HG03342 (cell line): Measurements from ENCODE around the gene RNF227.

Experiments
- ATAC-seq: cut with Tn5 transposase; IDR thresholded peaks from one replicate; pipeline ENCODE4 v1.9.1; 2021; ENCODE audit warnings: mild to moderate bottlenecking, moderate library complexity; ENCODE audit not compliant: unreplicated experiment

The RNF227 gene

DNA sequence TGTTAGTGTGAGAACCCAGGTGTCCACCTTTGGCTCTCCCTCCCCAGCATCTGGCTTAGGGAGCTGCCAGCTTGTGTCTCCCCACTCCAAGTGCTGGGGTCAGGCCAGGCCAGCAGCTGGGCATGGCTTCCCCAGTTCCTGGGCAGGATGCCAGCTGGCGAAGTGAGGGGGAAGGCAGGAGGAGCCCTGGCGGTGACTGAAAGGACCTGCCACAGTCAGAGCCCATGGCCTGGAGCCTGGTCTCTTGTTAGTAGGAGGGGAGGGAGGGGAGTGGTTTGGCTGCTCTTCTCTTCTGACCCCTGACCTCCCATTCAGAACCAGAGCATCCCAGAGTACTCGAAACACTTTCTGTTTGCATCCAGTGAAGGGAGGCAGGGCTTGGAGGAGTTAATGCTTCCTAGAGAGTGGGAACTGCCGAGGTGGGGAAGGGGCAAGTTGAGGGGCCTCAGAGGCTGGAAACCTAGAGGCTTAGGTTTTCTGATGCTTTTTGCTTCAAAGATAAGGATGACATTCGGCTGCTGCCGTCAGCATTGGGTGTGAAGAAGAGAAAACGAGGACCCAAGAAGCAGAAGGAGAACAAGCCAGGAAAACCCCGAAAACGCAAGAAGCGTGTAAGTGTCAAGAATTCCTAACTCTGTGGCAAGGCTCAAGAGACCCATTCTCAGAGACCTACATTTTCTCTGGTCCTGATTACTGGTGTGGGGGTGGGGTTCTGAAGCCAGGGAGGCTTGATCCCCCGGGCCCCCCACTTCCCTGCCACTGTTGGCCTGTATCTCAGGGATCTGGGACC is 26.7 kb downstream of the RNF227 start:
- ATAC-seq: no peak

DNA sequence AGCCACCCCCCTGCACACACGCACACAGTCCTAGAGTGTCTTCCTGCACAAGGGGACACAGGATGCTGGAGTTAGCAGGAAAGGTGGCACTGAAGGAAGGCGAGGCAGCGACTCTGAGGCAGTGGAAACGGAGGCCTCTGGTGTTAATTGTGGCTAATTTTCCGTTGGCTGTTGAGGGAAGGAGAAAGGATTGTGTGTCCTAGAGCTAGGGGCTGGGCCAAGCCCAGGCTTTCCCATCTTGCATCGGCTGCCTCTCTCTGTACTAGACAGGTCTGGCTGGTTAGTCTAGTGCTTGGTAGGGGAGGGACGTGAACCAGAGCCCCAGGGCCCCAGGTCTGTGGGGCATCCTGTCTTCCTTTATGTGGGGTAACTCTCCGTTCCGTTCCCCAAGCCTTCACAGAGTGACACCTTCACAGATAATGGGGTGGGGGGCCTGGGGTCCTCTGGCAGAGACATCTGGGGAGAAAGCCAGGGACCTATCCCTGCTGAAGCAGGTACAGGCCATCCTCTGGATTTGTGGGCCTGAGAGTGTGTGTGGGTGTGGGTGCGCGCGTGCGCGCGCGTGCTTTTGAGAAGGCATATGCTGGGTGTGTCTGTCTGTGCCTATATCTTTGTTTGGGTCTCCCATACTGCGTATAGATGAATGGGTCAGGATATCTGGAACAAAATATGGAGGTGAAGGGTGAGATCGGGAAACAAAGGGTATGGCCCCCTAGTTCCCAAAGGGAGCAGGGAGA is 27.7 kb downstream of the RNF227 start, which contains the start of gene CHD3:
Gene CHD3, plus strand, starts transcription at position 606 of the 737 bp plus-strand sequence. CDS start 212 bp downstream, outside the sequence.
- no peak for ATAC-seq

DNA sequence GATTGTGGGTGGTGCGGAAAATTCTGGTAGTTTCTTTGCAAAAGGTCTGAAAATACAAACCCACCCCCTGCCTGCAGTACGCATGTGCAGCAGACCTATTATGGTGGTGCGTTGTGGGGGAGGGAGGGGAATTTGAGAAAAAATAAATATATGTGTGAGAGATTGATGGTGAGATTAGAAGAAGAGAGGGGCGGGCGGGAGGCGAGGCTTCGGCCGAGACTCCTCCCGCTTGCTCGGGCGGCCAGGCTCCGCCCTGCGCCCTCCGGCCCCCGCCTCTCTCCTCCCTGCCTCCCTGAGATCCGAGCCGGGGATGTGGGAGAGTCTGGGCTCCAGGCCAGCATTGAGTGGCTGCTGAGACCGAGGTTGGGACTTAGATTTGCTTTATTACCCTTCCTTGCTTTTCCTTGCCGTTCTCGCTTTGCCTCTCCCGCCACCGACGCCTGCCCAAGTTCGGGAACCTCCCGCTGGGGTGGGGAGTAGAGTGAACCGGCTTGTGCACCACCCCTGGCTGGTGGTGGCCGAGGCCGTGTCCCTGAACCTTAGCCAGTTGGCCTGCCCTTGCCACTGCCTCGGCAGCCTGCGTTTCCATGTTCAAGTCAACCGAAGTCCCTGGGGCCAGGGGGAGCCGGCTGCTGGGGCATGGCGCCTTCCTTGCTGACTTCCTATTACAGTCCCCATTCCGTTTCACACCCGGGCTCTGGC is 28.5 kb downstream of the RNF227 start:
- ATAC-seq: peak; percentile 46

DNA sequence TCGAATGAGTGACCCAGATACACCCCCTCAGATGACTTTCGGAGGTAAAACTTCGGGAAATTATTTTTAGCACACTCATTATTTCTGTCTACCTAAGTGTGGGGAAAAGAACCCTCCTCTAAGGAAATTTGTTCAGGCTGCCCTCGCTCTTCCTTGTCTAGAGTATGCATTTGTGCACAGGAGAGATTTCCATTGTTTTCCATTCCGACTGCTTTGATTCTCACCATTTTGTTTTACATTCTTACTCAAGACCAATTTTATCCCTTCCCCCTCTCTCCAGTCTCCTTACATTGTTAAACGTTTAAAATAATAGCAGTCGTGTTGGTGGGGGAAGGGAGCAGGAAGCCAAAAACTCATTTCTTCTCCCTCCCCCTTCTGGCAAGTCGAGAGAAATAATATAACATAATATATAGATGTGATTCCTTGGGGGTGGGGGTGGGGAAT is 29.0 kb downstream of the RNF227 start:
- ATAC-seq: no peak

DNA sequence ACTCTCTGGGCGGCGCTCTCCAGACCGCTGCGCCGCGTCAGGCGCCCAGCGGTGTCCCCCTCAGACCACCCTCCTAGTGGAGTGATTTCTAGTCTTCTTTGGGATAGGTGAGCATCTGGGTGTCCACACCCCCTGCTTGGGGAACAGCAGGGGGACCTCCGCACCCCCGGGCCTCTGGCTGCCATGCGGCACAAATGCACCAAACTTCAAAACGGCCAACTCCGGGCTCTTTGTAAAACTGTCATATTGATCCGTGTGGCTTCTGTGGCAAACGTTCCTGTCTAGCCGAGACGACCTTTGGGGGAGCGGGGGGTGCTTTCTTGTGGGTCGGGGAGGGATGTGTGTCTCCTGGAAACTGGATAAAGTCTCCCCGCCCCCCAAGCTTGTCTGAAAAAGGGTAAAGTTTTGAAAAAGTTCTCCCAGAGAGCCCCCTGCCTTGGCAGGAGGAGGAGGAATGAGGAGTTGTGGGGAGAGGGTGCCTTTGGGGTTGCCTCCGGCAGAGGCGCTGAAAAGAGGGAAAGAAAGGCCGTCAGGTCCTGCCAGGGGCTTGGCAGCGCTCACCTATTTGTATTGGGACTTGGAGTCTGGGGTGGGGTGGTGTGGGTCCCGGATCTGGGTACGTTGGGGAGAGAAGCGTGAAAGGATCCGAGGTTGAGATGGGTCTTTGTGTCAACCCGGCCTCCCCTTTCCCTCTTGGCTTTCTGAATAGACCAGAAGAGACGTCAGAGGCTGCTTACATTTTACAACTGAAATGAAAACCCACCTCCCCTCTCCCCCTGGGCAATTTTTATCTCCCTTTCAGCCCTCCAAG is 29.7 kb downstream of the RNF227 start:
- no peak for ATAC-seq

DNA sequence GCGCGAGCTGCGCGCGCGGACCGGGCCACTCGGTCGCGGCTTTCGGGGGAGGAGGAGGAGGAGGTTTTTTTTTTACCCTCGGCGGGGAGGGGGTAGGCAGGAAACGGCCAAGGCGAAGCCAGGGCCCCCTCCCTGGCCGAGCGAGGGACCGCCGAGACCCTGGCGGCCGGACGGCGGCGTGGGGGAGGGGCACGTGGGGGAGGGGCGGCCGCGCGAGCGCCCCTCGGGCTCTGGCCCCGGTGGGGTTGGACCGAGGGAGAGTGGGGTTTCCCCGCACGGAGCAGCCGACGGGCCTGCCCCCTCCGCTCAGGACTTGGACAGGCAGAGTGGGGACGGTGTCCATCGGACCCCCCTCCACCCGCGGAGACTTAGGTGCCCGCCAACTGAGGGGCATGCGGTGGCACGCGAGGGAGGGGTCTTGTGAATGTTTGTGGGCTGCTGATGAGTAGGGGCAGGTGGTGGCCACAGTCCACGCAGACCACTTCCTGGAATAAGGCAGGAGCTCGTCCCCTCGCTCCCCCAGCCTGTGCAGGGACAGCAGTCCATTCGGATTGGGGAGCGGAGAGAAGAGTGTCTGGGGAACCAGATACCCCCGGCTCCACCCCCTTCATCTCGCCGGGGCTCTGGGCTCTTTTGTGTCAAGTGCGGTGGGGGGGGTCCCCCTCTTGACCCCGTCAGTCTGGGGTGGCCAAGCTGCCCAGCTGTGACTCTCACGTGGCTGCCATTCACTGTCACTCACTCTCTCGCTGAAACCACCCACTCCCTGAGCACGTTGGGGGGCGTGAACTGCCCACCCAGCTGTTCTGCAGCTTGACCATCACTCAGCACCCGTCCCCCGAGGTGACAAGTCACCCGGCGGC is 30.5 kb downstream of the RNF227 start:
- ATAC-seq: no peak

DNA sequence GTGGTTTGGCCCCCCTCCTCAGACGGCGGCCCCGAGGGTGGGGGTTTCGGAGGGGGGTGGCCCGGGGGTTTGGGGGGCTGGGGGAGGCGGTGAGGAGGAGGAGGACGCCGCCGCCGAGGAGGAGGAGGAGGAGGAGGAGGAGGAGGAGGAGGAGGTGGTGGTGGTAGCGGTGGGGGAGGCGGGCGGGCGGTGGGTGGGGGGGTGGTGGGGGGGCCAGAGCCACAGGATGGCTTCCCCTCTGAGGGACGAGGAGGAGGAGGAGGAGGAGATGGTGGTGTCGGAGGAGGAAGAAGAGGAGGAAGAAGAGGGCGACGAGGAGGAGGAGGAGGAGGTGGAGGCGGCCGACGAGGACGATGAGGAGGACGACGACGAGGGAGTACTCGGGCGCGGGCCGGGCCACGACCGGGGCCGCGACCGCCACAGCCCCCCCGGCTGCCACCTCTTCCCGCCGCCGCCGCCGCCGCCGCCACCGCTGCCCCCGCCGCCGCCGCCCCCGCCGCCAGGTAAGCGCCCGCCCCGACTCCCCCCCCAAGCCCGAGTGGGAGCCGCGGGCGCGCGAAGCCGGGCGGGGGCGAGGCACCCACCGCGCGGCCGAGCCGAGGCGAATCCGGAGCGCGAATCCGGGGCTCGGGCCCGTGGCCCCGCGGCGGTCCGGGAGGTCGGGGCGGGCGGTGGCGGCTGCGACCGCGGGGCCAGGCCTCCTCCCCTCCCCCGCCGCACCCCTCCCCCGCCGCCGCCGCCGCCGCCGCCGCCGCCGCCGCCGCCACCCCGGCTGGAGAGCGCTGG is 31.3 kb downstream of the RNF227 start:
- no peak for ATAC-seq

DNA sequence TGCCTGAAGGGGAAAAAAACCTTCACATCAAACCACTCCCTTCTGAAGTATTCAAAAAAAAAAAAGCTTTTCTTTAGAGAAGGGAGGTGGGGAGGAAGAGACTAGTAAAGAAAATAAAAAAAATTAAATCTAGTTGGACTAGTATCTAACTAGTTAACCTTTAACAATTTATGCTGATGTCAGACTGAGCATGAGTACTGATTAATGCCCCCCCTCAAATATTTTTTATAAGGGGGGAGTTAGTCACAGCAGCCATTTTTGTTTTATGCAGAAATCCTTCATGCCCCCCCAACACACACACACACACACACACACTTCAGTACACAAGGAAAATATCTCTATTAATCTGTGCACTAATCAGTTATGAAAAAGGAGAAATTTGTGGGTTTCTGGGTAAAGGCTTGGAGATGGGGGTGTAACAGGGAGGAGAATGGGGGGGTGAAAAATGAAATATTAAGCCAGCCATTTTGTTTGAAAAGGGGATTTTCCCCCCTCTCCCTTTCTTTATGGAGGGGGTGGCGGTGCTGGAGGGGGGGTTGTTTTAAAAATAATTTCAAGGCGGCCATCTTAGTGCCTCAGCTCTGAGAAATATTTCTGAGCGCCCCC is 32.2 kb downstream of the RNF227 start:
- no peak for ATAC-seq

DNA sequence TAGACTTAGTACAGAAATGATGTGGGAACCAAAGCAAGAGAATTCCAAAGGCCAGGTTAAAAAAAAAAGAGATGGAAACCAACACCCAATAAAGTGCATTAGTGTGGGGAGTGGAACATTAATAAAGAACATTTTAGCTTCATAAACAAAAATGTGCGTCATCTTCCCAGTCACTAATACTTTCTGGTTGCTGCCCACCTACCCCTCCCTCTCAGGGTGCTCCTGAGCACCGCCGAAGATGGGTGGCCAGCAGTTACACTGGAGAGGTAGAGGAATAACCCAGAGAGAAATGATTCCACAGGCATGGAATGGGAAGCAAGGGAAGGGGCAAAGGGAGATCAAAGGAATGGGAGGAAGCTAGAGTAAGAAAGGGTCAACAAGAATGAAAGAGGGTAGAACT is 33.5 kb downstream of the RNF227 start:
- no peak for ATAC-seq

DNA sequence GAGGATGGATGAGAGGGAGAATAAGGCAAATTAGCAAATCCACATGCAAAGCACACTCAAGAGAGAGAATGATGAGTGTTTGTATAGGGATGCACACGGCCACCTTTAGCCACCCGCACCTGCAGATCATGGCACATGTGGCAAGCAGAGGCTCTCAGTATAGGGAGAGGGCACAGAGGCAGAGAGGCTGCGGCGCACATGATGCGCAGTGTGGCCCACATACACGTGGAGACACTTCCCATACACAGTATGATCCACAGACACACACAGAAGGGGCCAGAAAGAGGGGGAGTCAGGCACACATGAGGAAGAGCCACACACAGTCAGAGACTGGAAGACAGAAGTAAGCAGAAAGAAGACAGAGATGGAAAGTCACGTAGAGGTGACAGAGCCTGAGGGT is 34.0 kb downstream of the RNF227 start:
- no peak for ATAC-seq

DNA sequence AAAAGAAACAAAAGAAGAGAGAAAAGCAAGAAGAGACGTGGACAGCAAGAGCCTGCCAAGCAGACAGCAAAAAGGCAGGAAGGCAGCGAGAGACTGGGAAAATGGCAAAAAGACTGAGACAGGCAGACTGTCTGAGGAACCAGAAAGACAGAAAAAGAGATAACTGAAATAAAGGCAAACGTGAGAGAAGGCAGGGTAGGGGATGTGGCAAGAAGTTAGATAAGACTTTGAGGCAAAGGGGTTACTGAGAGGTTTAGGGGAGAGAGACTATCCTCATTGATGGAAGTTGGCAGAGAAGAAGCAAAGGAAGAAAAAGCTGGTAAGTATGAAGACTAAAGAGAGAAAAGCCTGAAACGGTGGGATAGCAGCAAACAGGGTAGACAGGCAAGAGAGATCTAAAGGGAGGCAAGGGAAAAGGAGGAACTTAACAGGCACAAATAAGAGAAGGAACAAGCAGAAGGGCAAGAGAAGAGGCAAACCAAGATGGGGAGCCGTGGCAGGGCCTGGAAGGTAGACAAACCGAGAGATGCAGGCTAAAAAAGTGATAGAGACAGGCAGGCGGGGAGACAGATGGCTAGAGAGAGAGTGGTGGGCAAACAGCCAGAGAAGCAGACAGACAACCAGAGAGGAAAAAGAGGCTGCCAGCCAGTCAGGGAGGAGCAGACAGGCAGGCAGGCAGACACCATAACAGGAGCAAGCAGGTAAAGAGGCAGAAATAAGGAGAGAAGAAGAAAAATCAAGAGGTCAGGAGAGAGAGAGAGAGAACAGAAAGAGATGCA is 34.6 kb downstream of the RNF227 start:
- ATAC-seq: no peak

DNA sequence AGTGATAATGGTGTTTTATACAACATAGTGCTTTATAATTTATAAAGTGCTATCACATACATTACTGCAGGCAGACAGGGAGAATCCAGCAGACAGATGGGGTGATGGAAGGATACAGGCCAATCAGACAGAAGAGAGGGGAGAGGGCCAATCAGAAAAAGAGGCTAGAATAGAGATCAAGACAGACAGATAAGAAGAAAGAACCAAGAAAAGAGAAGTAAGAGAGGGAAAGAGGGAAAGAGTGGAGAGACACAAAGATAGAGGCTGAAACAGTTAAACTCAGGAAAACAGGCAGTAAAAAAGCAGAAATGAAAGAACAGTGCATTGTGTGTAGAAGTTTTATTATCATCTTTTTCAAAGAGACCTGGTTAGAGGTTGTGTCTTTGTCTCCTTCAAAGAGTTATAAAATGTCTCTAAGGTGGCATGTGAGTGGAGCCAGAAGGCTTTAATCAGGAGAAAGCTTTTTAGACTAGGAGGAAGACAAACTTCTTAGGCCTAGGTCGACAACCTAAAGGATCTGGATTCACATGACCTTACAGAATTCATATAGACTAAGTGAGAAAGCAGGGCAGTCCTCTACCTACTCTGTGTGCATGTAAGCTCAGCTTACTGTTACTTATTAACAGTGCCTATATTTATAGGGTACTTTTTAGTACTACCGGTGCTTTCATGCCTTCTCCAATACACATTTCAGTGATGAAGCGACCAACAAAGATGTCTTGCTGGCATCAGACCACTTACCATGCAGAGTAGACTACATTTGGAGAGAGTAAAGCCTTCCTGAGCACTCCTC is 35.8 kb downstream of the RNF227 start:
- no peak for ATAC-seq

DNA sequence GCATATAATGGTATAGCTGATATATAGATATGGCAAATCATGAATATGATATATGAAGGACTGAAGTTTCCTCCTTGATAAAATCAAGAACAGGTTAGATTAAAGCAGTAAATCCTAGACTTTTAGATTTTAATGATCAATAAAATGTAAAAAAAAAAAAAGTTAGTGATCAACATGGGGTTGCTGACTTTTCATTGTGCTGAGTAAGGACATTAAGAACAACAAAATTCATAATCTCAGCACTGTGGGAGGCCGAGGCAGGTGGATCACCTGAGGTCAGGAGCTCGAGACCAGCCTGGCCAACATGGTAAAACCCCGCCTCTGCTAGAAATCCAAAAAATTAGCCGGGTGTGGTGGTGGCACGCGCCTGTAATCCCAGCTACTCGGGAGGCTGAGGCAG is 37.9 kb downstream of the RNF227 start:
- ATAC-seq: no peak

DNA sequence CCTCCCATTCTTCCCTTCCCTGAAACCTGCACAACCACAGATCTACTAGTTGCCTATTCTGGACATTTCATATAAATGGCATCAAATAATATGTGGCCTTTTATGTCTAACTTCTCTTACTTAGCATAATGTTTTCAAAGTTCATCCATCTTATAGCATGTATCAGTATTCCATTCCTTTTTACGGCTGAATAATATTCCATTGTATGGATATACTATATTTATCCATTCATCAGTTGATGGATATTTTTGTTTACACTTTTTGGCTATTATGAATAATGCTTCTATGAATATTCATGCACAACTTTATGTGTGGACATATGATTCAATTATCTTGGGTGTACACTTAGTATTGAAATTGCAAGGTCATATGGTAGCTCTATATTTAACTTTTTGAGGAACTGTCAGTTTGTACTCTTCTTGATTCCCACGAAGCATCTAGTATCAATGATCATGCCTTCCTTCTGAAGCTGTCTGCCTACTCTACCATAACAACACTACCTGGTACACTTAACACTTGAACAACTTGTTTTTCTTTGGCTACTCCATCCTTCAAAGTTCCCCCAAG is 40.2 kb downstream of the RNF227 start:
- ATAC-seq: no peak

DNA sequence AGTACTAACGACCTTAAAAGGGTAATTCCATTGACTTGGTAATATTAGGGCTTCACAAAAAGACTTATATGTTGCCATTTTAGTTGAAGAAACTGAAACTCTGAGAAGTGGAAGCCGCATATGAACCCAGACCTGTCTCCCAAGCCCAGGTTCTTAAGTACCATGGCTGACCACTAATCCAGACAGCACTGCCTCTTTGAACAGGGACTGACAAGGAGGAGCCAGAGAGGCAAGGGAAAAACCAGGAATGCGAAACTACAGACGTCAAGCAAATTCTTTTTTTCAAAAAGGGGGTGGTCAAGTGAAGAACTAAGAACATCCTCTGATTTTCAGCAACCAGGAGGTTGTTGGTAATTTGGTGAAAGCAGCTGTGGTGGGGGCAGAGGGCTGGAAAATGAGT is 43.0 kb downstream of the RNF227 start:
- ATAC-seq: no peak

DNA sequence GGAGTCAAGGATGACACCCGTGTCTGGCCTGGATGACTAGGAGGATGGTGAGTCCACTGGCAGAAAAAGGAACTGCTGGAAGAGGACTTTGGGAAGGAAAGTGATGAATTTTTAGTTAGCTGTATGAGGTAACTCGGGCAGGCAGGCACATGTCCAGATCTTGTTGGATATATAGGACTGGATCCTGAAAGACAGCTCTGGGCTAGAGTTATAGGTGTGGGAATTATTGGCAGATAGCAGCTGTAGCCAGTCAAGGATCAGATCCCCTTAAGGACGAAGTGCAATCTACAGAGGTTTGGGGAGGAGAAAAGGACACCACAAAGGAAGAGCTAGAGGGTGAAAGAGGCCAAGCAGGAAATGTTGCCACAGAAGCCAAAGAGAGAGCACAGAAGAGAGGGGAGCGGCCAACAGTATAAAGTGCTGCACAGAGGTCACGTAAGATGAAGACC is 48.2 kb downstream of the RNF227 start:
- ATAC-seq: no peak
